SKM-1 (cell line): ENCODE data around the gene SMCO3.

Source experiments
- DNase-seq: peaks from one replicate; lab custom pipeline; 2025; ENCODE audit not compliant: unreplicated experiment; lab: John Stamatoyannopoulos, UW

Gene SMCO3

DNA sequence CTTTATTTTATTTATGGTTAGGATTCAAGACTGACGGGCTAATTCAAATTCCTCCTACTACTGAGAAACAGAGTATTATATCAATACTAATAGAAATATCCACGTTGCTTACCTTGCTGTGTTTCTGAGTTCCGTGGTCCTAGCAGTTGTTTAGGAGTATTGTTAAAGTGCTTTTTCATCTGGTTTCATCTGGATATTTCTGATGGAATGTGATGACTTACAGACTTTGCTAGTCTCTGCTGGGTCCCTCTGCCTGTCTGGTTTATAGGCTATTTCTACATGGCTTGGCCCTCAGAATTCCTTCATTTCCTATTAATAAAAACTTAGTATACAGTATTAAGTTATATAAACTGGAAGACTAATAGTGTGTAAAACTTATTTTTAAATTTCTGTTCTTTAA, at the start of gene SMCO3:
SMCO3 (minus strand) TSS at position 169 of the 400 bp plus-strand sequence. CDS start 7,502 bp downstream, outside the sequence.
- no peak for DNase-seq

DNA sequence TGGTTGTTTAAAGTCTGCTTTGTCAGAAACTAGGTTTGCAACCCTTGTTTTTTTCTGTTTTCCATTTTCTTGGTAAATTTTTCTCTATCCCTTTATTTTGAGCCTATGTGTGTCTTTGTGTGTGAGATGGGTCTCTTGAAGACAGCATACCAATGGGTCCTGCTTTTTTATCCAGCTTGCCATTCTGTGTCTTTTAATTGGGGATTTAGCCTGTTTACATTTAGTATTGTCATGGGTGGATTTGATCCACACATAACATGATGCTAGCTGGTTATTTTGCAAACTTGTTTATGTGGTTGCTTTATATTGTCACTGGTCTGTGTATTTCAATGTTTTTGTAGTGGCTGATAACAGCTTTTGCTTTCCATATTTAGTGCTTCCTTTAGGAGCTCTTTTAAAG, 46.5 kb upstream of the SMCO3 start:
- no peak for DNase-seq

DNA sequence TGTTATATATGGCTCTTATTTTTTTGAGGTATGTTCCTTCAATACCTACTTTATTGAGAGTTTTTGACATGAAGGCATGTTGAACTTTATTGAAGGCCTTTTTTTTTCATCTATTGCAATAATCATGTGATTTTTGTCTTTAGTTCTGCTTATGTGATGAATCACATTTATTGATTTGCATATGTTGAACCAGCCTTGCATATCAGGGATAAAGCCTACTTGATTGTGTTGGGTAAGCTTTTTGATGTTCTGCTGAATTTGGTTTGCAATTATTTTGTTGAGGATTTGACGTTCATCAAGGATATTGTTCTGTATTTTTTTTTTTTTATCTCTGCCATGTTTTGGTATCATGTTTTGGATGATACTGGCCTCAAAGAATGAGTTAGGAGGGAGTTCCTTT, 44.5 kb upstream of the SMCO3 start:
- no peak for DNase-seq

DNA sequence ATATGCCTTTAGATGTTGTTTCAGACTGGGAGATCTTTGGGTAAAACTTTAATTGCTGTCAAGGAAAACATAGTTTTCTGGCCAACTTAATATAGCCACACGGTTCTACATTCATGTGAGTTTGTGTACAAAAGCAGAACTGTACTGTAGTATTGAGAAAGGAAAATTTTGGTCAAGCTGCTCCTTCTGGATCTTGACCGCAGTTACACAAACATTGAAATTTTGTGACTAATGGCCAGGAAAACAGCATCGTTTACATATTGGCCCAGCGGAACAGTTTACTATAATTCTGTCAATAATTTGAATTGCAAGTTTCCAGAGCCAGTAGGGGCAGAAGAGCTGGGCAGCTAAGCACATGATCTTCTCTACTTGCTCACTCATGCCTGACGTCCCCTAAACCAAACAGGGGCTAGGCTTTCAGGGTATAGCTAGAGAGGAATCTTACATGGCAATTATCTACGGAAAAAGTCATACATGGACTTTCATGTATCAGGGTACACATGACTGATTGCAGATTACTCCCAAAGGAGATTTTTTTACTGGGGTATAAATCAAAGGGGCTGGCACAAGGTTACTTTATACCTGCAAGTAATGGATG, 40.7 kb upstream of the SMCO3 start:
- no peak for DNase-seq

DNA sequence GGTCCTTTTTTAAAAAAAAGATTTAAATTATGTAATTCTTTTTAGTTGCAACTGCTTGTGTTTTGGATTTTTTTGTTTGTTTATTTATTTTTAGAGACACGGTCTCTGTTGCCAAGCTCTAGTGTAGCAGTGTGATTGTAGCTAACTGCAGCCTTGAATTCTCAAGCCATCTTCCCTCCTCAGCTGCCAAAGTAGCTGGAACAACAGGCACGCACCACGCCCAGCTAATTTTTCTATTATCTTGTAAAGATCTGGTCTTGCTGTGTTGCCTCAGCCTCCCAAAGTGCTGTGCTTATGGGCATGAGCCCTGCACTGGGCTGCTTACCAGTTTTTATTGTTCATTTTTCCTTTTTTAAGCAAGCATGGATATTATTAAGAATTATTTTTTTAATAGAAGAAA, 40.0 kb upstream of the SMCO3 start:
- no peak for DNase-seq

DNA sequence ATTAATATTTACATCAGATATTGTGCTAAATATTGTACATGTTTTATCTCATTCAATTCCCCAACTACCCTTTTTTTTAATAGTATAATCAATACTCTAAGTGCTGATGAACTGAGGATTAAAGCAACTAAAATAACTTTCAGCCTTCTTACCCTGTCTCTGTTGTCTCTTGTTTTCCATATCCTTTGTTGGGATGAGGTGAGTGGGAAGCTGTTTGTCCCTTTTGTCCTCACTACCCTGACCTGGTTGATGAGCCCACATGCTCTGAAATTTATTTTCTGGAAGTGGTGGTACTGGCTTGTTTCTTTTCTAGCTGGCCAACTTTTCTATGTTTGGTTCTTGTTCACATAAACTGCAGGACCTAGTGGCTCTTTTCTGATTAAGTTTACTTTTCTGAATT, 38.9 kb upstream of the SMCO3 start:
- DNase-seq = no peak

DNA sequence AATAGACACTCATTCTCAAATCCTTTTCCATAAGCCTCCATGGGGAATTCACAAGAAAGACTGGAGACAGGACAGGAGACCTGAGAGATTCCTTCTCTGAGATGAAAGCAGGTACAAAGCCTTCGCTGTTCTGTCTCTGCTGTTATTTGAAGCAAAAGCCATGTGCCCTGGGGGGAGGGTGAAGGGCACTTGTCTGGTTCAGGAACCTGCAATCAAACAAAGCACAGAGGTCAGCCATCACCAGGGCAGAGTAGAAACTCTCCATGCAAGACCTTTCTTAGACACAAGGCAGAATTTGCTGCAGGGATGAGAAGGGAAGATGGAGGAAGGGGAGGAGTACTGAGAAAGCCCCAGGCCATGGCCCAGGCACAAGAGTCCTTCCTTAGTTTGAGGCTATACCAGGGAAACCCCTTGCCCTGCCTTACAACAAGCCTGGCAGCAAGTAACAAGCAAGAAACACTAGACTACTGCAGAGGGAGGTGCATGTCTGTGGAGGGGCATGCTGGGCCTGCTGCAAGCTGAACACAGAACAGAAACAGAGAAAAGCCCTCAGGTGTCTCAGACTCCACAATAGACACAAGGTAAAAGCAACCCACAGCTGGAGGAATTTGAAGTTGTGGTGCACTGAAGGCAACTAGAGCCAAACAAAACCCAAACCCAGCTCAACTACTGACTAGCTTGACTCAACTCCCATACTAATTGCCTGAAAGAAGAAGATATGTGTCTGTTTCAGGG, 37.1 kb upstream of the SMCO3 start:
- no peak for DNase-seq

- DNase-seq = no peak
Observed at GRCh38 chr12:14849661-14850060, 35.7 kb upstream of the SMCO3 start.

- no peak for DNase-seq
Observed at GRCh38 chr12:14846876-14847580, 33.0 kb upstream of the SMCO3 start.

DNA sequence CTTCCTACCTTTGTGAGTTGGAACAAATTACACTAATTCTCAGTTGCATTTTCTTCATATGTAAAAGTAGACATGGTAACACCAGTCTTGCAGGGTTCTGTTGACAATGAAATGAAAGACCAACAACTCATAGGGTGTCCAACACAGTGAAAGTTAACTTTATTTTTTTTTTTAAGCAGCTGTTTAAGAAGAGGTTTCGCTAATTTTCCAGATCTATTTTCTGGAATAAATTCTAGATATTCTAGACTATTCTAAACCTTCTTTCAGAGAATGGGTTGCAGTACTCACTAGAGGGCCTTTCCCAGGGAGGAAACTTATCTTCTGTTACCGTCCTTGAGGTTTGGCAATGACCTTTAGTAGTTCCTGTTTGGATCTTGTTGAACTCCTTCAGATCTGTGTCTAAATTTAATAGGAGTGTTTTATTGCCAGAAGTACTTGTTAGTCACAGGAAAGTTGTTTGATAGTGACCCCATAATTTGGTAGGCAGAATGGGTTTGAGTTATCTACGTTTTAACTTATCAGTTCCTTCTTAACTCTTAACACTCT, 32.1 kb upstream of the SMCO3 start:
- DNase-seq = peak; percentile 3

- peak; percentile 4 for DNase-seq
Observed at GRCh38 chr12:14845350-14845750, 31.4 kb upstream of the SMCO3 start.

DNA sequence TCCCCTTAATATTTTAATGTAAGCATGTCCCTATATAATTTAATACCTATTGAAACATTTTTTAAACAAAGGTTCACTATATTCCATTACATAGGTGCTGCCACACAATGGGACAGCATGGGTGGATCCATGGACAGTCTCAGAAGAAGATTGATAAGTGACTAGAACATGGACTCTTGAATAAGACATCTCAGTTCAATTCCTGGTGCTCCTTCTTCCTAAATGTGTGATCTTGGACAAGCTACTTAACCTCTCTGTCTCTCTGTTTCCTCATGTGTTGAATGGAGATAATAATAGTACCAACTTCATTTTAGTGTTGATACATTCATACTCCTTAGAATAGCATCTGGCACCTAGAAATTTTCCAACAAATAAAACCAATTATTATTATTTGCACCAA, 30.4 kb upstream of the SMCO3 start:
- DNase-seq = no peak

DNA sequence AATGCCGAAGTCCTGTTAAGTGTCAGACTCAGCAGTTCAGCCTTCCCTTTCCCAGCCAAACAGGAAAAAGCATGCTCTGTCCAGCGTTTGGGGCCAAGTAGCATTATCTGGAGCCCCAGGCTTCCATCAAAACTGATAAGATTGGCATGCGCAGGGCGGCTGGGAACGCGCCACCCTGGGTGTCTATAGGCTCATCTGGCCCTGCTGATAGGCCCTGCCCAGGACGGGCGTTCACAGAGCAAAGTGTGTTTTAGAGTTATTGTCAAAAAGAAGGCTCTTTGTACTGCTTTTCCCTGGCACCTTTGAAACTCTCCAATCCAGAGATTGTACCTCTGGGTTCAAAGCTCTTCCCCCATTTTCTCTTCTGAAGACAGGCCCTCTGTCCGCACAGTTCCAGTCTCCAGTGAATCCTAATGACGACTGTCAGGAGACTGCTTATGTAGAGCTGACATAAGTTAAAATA, 29.5 kb upstream of the SMCO3 start, which contains the start of gene ART4:
ART4 (minus strand) TSS at position 102 of the 463 bp plus-strand sequence. CDS start 413 bp downstream, outside the sequence.
- no peak for DNase-seq

DNA sequence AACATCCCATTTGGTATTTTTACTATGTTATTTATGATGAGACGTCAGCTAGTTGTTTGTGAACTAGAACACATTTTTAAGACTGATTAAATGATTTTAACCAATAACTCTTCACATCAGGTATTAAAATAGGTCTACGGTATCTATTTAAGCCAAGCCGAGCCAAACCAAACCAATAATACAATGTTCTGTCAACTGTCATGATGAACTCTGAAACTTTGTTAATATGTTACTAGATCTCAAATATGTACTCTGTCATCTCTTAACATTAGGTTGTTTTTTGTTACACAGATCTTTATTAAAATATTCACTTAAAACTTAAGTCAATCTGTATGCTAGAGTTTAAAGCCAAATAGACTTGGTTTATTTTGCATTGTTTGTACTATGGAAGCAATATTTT, 28.3 kb upstream of the SMCO3 start:
- DNase-seq = no peak

- DNase-seq = no peak
Observed at GRCh38 chr12:14841761-14842160, 27.8 kb upstream of the SMCO3 start.

GRCh38 chr12:14840616-14841015, 26.6 kb upstream of the SMCO3 start:
- no peak for DNase-seq

- no peak for DNase-seq
Observed at GRCh38 chr12:14839262-14839661, 25.3 kb upstream of the SMCO3 start.

DNA sequence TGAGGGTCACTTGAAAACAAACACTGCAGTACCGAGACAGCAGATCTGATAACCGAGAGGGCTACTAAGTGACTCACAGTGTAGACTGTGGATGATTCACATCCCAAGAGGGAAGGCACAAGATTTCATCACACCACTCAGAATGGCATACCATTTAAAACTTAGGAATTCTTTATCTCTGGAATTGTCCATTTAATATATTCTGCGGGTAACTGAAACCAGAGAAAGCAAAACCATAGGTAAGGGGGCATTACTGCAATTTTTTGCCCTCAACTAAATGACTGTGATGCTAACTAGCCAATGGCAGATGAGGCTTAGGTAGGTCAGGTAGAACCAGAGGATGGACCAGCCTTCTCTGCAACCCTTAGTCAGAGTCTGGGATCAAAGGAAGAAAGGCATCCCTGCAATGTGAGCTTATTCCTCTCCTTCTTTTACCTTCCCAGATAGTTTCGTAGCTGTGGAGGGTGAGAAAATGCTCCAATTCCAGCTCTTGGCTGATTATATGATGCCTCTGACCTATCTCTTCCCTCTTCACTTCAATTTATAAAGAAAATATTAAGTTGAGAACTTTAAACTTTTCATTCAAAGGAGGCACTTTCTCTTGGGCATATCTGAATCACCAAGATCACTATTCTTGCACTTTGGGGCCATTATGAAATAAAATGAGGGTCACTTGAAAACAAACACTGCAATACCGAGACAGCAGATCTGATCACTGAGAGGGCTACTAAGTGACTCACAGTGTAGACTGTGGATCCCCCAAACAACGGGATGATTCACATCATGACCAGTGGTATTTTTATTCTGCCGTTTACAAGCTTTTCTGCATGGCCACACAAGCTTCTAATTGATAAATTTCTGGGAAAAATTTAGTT, 22.6 kb upstream of the SMCO3 start:
- no peak for DNase-seq

DNA sequence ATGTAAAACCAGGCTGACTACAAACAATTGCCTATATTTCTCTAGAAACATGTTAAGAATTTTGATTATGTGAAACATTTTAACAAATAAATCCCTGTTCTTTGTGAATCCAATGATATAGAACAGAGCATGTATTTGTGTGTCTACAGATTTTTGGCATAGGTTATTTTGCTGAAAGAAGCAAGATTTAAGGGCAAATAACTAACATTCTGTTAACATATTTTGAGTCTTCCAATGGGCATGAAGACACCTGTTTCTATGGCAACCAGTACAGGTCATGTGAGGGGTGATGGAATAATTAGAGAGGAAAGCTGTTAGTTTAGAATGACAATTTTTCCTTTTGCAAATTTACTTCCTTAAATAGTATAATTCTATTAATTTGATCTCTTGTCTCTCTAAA, 20.5 kb upstream of the SMCO3 start:
- DNase-seq = no peak

- DNase-seq = no peak
Observed at GRCh38 chr12:14833952-14834351, 20.0 kb upstream of the SMCO3 start.

- DNase-seq = no peak
Observed at GRCh38 chr12:14833336-14833735, 19.4 kb upstream of the SMCO3 start.
